NOMO-1 (cell line): ENCODE measurements around the gene RHBDD1.

ENCODE experiments used
- DNase-seq, 2 experiments: peaks; one replicate each; lab custom pipeline; 2025; ENCODE audit not compliant: unreplicated experiment in 2 of 2; lab: John Stamatoyannopoulos, UW

Gene RHBDD1

DNA sequence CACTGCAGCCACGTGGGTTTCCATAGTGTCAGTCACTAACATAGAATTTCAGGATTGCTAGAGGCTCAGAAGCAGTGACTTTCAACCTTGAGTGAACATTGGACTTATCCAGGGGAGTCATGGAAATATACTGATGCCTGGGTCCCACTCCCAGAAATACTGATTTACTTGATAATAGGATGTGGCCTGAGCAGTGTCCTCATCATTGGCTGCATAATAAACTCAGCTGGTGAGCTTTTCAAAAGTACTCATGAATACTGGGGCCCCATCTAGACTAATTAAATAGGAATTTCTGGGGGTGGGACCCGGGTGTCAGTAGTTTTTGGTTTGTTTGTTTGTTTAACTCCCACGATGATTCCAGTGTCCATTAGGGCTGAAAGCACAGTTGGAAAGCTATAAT is 186.8 kb downstream of the RHBDD1 start:
- no peak for DNase-seq

DNA sequence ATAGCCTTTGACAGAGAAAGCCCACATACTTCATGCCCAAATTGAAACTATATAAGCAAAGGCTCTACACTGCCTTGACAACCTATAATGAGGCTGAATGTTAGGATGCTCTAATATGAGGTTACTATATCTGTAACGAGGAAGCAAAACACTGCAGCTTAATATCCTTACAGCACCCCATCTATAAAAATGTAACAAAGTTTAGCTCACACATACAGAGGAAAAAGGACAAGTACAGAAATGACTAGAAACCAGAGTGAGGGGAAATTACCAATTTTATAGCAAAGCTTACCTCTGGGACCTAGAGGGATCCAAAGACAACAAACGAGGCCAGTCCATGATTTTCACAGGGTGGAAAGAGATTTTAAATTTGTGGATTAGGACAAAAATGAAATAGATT is 189.7 kb downstream of the RHBDD1 start:
- DNase-seq: no peak

DNA sequence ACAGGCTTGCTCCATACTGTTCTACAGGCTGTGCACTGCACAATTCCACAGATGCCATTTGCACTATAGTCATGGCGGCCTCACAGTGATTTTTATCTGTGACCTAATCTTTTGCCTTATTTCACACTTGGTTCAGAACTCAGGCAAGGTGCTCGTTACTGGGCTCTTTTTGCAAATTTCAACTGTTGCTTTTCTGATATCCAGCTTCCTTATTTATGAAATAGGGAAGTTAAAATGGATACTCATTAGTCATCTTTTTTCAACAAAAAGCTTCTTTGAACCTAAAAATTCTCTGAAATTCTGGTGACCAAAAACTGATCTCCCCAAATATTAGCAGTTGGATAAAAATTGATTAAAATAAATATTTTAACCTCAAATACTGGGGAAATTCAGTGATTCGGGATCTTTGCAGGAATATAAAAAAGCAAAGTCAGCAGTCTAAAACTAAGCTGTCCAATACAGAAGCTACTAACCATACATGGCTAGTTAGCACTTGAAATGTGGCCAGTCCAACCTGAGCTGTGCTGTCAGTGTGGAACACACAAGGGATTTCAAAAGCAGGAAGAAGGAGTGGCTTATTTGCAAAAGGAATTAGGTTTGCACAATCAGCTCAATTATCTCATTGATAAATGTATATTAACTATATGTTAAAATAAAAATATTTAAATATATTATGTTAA is 193.7 kb downstream of the RHBDD1 start:
- DNase-seq: peak; percentile 29 to 72

DNA sequence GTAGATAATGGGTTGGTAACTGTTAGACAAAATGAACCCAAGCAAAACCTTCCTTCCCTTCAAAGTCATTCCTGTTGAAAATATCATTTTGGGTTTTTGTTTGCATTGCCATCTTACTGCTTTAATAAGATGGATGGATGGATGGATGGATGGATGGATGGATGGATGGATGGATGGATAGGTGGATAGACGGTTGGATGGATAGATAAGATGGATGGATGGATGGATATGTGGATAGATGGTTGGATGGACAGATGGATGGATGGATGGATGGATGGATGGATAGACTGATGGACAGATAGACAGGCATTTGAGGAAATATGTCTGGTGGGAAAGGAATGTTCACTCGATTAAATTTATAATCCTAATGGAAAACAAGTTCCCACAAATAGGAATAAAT is 194.9 kb downstream of the RHBDD1 start:
- no peak for DNase-seq

DNA sequence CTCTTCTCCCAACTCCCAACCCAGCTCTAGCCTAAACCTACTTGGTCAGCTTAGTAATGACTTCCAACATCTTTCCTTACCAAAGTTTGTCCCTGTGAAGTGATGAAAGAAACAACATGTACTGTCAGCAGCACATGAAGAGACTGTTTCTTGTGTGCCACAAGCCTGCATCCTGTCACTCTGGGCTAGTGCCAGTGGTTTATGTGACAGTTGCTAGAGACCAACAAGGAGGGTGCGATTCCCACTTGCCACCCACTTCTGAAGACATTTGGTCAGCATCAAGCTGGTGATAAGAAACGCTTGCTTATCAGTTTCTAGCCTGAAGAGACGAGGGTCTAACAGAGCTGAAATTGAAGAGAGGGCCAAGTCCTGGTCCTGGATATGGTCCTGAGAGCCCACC is 195.5 kb downstream of the RHBDD1 start:
- no peak for DNase-seq

DNA sequence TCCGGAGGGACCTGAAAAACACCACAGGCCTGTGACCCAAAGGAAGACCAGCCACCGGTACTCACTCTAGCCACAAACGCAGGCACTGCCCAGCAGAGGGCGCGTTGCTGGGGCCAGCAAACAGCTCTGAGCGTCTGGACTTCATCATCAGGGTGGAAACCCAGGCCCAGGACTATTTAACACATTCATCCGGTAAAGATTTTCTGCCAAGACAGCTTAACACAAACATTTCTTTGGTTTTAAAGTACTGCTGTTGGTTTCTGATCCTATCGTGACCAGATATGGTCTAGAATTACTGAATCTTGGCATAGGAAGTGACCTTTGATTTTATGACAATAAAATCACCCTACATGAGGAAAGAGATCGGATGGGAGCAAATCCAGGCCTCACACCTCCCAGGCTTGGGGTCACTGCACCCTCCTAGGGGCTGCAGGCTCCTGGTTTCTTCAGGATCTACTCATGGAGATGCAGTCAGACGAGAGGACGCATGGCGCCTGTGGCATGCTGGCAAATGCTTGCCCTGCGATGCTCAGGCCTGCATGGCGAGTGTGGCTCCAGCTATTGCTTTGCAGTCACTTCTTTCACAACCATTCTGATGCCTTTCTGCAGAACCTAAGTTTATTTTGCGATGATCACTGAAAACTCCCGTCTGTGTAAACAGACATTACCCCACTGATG is 197.8 kb downstream of the RHBDD1 start:
- DNase-seq: no peak

DNA sequence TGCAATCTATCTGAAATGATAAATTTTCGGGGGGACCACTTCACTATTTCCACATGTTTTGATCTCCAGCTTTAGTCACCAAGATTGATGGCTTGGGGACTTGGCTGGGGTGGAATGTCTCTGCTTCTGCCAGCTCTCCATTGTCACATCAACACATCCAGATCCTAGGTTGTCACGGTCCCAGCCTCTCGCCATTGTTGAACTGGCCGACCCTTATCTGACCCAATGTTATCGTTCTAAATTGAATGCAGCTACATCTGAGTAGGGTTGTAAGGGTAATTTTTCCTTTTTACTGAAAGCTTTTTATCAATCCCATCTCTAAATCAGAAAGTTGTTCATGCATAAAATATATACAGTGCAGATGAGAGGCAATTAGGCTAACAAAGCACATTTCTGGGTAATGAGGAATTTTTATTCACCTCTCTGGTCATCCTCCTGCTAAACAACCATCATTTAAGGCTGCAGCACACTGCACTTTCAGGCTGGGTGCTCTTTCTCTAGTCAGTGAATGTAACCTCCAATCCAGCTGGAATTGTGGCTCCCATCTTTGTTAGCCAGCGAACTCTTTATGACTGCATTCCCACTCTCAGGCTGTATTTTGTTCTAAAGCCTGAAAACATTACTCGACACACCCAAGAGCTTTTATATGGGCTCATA is 200.0 kb downstream of the RHBDD1 start:
- no peak for DNase-seq

DNA sequence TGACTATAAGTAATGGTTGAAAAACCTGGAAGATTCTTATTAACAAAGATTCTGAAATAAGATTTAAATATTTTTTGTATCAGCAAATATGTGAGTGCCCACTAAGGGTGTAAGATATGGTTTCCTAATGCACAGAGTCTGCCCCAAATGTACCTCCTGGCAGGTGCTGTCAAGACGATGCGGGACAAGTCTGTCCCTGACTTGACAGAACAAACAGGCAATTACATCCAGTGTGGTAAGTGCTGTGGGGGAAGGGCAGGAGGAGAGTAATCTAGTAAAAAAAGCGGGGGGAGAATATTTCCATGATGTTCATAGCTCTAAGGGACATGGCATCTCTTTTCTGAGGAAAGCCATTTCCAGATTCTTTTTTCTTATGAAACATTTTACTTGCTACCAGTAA is 200.7 kb downstream of the RHBDD1 start:
- no peak for DNase-seq

DNA sequence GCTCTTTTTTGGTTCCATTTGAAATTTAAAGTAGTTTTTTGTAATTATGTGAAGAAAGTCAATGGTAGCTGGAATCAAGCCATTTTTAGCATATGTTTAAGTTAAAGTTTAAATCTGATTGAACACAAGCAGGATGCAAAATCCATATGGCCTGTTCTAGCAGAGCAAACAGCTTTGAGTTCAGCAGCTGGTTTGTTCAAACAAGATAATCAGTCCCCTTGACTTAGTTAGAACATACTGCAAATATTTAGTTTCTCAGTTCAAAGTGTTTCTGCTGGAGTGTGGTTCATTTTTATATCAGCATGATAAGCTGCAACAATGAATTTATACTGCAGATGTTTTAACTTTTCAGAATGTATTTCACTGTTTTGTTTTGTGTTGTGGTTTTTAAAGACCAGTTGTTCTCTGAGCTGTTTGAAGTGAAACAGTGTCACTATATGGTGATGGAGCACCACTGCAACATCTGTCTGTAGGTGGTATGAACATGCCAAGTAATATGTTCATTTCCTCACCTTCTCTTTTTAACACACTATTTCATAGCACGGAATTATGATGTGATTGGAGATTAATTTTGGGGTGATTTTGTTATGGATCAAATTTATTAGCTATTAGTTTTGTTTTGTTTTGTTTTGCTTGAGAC is 202.8 kb downstream of the RHBDD1 start:
- no peak for DNase-seq

DNA sequence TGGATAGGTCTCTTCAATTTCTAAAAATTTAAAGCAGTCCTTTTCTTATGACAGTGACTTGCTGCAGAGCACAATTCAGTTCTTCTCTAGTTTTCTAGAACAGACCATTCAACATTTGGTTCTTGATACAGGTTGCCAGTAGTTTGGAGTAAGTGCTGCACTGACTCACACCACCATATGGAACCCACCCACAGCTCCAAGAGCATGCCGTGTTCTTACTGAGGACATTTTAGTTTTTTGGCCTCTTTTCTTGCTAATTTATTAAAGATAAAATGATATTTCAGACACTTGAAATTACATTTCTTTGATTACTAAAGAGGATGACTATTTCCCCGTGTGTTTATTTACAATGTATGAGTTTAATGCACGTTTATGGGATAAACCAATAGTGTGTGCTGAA is 208.1 kb downstream of the RHBDD1 start:
- no peak for DNase-seq
